GM12878 (cell line): ENCODE data around the gene EXO5. TPM values are rescaled to one million over a fixed set of nuclear protein-coding genes. Genes with fewer than 3 reads are reported as not detected.

Experiments
- ATAC-seq: fragments of 200-7000 bp; cut with Tn5 transposase; 3 replicates; pipeline ENCODE4 v1.9.1; 2020; ENCODE audit warnings: mild to moderate bottlenecking, moderate library complexity
- BruUV-seq: library from RNA; stranded (reverse); fragments of 400-500 nt; replicated peaks from 2 replicates; lab custom pipeline; 2021; lab: Mats Ljungman, UMichigan
- CTCF ChIA-PET: fragments of 300-600 bp; sonication (Branson Sonifier 250); formaldehyde crosslinking; extraction: SDS; loops from one replicate; lab custom pipeline; 2021; ENCODE audit warnings: inconsistent platforms; lab: Yijun Ruan, JAX
- POLR2A ChIA-PET: fragments of 350-600 bp; formaldehyde crosslinking; extraction: SDS; loops from one replicate; lab custom pipeline; 2021; ENCODE audit warnings: inconsistent platforms; lab: Charles Lee
- RAD21 ChIA-PET: fragments of 300-600 bp; sonication (Branson Sonifier 250); formaldehyde crosslinking; loops from one replicate; lab custom pipeline; 2023; ENCODE audit warnings: antibody characterized with exemption; ENCODE audit not compliant: unreplicated experiment; lab: Charles Lee
- SMC1A ChIA-PET: fragments of 300-600 bp; sonication (Branson Sonifier 250); formaldehyde crosslinking; loops from one replicate; lab custom pipeline; 2023; ENCODE audit not compliant: unreplicated experiment, uncharacterized antibody; lab: Charles Lee
- DNase-seq: peaks from one replicate; pipeline ENCODE4 v3.0.0-alpha.2; 2011; ENCODE audit warnings: low read depth, low spot score
- FAIRE-seq: peaks from 3 replicates; lab custom pipeline; 2011; peaks lifted over from hg19 to GRCh38; lab: Jason Lieb, UNC
- H2AFZ ChIP-seq: 2 replicates; pipeline ENCODE4 v1.6.0; 2011; ENCODE audit warnings: low read depth, low read length, control low read depth; ENCODE audit not compliant: control insufficient read depth
- H3K27ac ChIP-seq: 2 replicates; pipeline ENCODE4 v1.5.1; 2011; ENCODE audit warnings: control low read depth; ENCODE audit not compliant: control insufficient read depth, insufficient read depth
- H3K27me3 ChIP-seq, 2 experiments: replicated peaks in 1 of 2; 2 replicates each; pipeline versions ENCODE4 v1.6.0 to v1.6.1; 2011; ENCODE audit warnings: low read length in 1 of 2; ENCODE audit not compliant: control insufficient read depth in 2 of 2, insufficient read depth in 2 of 2
- H3K36me3 ChIP-seq, 2 experiments: 2 replicates each; pipeline ENCODE4 v1.5.1; 2011; ENCODE audit warnings: low read length in 1 of 2; ENCODE audit not compliant: control insufficient read depth in 2 of 2, insufficient read depth in 2 of 2
- H3K4me1 ChIP-seq: 2 replicates; pipeline ENCODE4 v1.6.1; 2011; ENCODE audit warnings: mild to moderate bottlenecking, low read length, moderate library complexity, mixed read lengths; ENCODE audit not compliant: control insufficient read depth, insufficient read depth
- H3K4me2 ChIP-seq: 2 replicates; pipeline ENCODE4 v1.6.0; 2011; ENCODE audit warnings: control low read depth; ENCODE audit not compliant: control insufficient read depth, insufficient read depth
- H3K4me3 ChIP-seq: fragments of 200-600 bp; sonication (generic); 2 replicates; pipeline ENCODE4 v1.5.1; 2016
- H3K79me2 ChIP-seq: 2 replicates; pipeline ENCODE4 v1.6.0; 2011; ENCODE audit warnings: low read length; ENCODE audit not compliant: control insufficient read depth, insufficient read depth
- H3K9ac ChIP-seq: 2 replicates; pipeline ENCODE4 v1.8.0; 2011; ENCODE audit warnings: low read length, control low read depth, mixed read lengths; ENCODE audit not compliant: control insufficient read depth, insufficient read depth
- H3K9me3 ChIP-seq: replicated peaks from 3 replicates; pipeline ENCODE4 v1.5.1; 2011; ENCODE audit warnings: mild to moderate bottlenecking, low read length; ENCODE audit not compliant: control insufficient read depth, insufficient read depth
- H4K20me1 ChIP-seq: 2 replicates; pipeline ENCODE4 v1.6.0; 2011; ENCODE audit not compliant: control insufficient read depth, insufficient read depth
- PAX8 ChIP-seq: fragments of 450-650 bp; IDR thresholded peaks from 2 replicates; pipeline ENCODE4 v1.6.1; 2017; ENCODE audit warnings: mild to moderate bottlenecking, moderate library complexity
- RUNX3 ChIP-seq: IDR thresholded peaks from 2 replicates; pipeline ENCODE4 v1.6.1; 2012; ENCODE audit warnings: low read length, inconsistent platforms
- ZSCAN29 ChIP-seq: fragments of 450-650 bp; IDR thresholded peaks from 2 replicates; pipeline ENCODE4 v1.6.1; 2017; ENCODE audit warnings: mild to moderate bottlenecking, moderate library complexity
- WGBS: methylation state at CpG from one replicate; pipeline ENCODE4 v1.1.6; 2016; ENCODE audit warnings: low lambda C conversion rate; ENCODE audit not compliant: insufficient replicate concordance, insufficient coverage; ENCODE audit errors: missing lambda C conversion rate; 5-methylcytosine and 5-hydroxymethylcytosine counted together
- in situ Hi-C: fragments of 300-500 bp; cut with MboI; formaldehyde crosslinking; loops from 9 replicates; pipeline ENCODE4 v1.14.3; 2018; ENCODE audit warnings: mixed read lengths
- intact Hi-C: fragments of 100-400 bp; cut with micrococcal nuclease; formaldehyde crosslinking; loops from one replicate; pipeline ENCODE4 v1.14.2; 2022; ENCODE audit not compliant: unreplicated experiment
- polyA plus RNA-seq, 11 experiments: library from polyadenylated mRNA; depleted of rRNA in 4 of 11; unstranded in 6 of 11; stranded (reverse) in 5 of 11; fragments of >200 nt; fragmentation: Nextera tagmentation in 4 of 11; fragmentation: Illumina TruSeq in 1 of 11; extraction: Ambion mirVana in 4 of 11; extraction: Trizol in 1 of 11; gene quantifications; 1 replicate in 1 of 11; 2 replicates in 10 of 11; pipeline versions ENCODE4 v1.2.1 to v1.2.3, GENCODE V29; 2011 to 2016; ENCODE audit warnings: inconsistent platforms in 2 of 11, missing spikeins in 2 of 11, low read depth in 1 of 11
- total RNA-seq, 4 experiments: library from RNA; depleted of rRNA in 3 of 4; stranded (reverse); fragments of >200 nt in 3 of 4; fragmentation: Illumina TruSeq in 1 of 4; extraction: Trizol in 1 of 4; gene quantifications; 2 replicates each; pipeline versions ENCODE4 v1.2.1 to v1.2.3, GENCODE V29; 2013 to 2021
- TF ChIP-seq, protein P1 (sequence below): IDR thresholded peaks from 2 replicates; pipeline ENCODE4 v1.6.1; 2011; ENCODE audit warnings: mild to moderate bottlenecking, low read depth, low read length, moderate library complexity; ENCODE audit not compliant: insufficient replicate concordance
- TF ChIP-seq, protein P2 (sequence below): fragments of 450-650 bp; IDR thresholded peaks from 2 replicates; pipeline ENCODE4 v1.6.1; 2016; ENCODE audit warnings: mild to moderate bottlenecking
- TF ChIP-seq, protein P3 (sequence below): fragments of 450-650 bp; IDR thresholded peaks from 2 replicates; pipeline ENCODE4 v1.6.1; 2017; ENCODE audit warnings: mild to moderate bottlenecking

EXO5 gene
- total and polyA plus RNA-seq, 10 of the 15 experiments (the other 5 are each of a cell fraction or from before 2014, with no cell fraction given): 2.1 to 10.1 (median 8.5) TPM

DNA sequence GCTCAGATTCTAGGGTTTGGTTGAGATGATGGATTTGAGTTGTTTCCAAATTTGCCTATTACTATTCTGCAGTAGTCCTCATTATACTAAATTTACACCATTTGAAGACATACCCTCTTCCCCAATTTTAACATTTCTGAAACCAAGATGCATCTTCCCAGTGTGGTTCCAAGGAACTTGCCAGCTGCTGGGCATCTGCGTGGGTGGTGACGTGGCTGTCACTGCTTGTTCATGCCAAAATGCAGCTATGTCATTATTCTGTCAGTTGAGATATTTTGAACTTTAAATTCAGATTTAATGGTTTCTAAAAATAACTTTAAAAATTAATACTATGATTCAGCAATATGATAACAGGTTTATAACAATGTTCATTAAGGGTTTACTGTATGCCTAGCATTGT, 30.3 kb upstream of the EXO5 start (continued):
- TF ChIP-seq, protein P1, sequence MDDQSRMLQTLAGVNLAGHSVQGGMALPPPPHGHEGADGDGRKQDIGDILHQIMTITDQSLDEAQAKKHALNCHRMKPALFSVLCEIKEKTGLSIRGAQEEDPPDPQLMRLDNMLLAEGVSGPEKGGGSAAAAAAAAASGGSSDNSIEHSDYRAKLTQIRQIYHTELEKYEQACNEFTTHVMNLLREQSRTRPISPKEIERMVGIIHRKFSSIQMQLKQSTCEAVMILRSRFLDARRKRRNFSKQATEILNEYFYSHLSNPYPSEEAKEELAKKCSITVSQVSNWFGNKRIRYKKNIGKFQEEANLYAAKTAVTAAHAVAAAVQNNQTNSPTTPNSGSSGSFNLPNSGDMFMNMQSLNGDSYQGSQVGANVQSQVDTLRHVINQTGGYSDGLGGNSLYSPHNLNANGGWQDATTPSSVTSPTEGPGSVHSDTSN: no peak
- no peak for TF ChIP-seq ZSCAN29

DNA sequence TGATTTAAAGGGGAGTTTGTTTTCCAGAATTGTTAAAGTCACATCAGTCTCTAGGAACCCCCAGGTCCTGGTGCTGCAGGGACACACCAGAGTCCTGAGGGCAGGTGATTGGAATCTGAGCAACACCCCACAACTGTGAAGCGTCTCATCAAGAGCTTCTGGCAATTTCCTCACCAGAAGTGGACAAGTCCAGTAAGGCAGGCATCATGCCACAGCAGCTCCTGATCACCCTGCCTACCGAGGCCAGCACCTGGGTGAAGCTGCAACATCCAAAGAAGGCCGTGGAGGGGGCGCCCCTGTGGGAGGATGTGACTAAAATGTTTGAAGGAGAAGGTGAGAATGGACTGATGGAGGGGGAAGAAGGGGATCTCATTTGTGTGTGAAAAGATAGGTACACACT, 29.4 kb upstream of the EXO5 start:
- Histone ChIP-seq H3K4me2 (no peak overlapping the region), H3K79me2 (no peaks in the 10 kb centered on the region), H3K4me1 (no peaks in the 10 kb centered on the region), H2AFZ (no peak overlapping the region), H3K36me3 (no peaks in the 10 kb centered on the region), H3K4me3 (no peak overlapping the region), H3K27me3 (no peaks in the 10 kb centered on the region), H3K27ac (no peak overlapping the region), H4K20me1 (no peaks in the 10 kb centered on the region), H3K9ac (no peak overlapping the region), H3K9me3 (peaks cover 8% of the 10 kb centered on the region; the same call in 2 of the 3 replicates)
- TF ChIP-seq, protein P2, sequence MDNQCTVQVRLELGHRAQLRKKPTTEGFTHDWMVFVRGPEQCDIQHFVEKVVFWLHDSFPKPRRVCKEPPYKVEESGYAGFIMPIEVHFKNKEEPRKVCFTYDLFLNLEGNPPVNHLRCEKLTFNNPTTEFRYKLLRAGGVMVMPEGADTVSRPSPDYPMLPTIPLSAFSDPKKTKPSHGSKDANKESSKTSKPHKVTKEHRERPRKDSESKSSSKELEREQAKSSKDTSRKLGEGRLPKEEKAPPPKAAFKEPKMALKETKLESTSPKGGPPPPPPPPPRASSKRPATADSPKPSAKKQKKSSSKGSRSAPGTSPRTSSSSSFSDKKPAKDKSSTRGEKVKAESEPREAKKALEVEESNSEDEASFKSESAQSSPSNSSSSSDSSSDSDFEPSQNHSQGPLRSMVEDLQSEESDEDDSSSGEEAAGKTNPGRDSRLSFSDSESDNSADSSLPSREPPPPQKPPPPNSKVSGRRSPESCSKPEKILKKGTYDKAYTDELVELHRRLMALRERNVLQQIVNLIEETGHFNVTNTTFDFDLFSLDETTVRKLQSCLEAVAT: no peak
- TF ChIP-seq RUNX3 (no peak), PAX8 (no peak)
- TF ChIP-seq, protein P3, sequence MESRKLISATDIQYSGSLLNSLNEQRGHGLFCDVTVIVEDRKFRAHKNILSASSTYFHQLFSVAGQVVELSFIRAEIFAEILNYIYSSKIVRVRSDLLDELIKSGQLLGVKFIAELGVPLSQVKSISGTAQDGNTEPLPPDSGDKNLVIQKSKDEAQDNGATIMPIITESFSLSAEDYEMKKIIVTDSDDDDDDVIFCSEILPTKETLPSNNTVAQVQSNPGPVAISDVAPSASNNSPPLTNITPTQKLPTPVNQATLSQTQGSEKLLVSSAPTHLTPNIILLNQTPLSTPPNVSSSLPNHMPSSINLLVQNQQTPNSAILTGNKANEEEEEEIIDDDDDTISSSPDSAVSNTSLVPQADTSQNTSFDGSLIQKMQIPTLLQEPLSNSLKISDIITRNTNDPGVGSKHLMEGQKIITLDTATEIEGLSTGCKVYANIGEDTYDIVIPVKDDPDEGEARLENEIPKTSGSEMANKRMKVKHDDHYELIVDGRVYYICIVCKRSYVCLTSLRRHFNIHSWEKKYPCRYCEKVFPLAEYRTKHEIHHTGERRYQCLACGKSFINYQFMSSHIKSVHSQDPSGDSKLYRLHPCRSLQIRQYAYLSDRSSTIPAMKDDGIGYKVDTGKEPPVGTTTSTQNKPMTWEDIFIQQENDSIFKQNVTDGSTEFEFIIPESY: no peak
- ChIA-PET CTCF (interaction anchor here (3.3 kb wide), 1 partner anchor 53 kb away, joined by 18 read pairs; the partner anchor contains the start of gene ZNF684), RAD21 (no interaction called here), SMC1A (interaction anchor here (2.3 kb wide), 1 partner anchor 53 kb away, joined by 6 read pairs; the partner anchor contains the start of gene ZNF684), POLR2A (interaction anchor here (1.2 kb wide), 1 partner anchor 94 kb away, joined by 4 read pairs; no protein-coding TSS in a partner anchor)
- DNase-seq: no peak
- no peak for ATAC-seq
- intact Hi-C loops: no loop called here
- BruUV-seq: no TSS peak
- WGBS: 87% methylated on average over 4 of the region's 4 CpGs
- in situ Hi-C loops: no loop called here
- no peak for FAIRE-seq
